Neural cell (in vitro differentiated cells): ENCODE measurements around the gene ETV6. TPM values are rescaled to one million over a fixed set of nuclear protein-coding genes. Genes with fewer than 3 reads are reported as not detected.

Experiments used
- H2AFZ ChIP-seq: fragments of 200-600, 300-800 bp; sonication (generic), shearing (Covaris generic); 2 replicates; pipeline ENCODE4 v1.6.0; 2014; ENCODE audit warnings: low read depth, mild to moderate bottlenecking, antibody characterized with exemption, low read length, moderate library complexity
- H3F3A ChIP-seq: fragments of 200-600 bp; shearing (Covaris generic); 2 replicates; pipeline ENCODE4 v1.6.1; 2016; ENCODE audit warnings: mild to moderate bottlenecking, moderate library complexity, mixed read lengths, antibody characterized with exemption, low read length; ENCODE audit not compliant: insufficient read depth, poor library complexity, severe bottlenecking
- H3K27ac ChIP-seq: fragments of 200-600, 300-800 bp; sonication (generic), shearing (Covaris generic); 2 replicates; pipeline ENCODE4 v1.5.1; 2014; ENCODE audit warnings: mild to moderate bottlenecking, low read length, moderate library complexity
- H3K27me3 ChIP-seq: fragments of 300-800, 200-600 bp; sonication (generic), shearing (Covaris generic); 2 replicates; pipeline ENCODE4 v1.6.0; 2014; ENCODE audit warnings: mild to moderate bottlenecking, low read depth, low read length, moderate library complexity; ENCODE audit not compliant: insufficient read depth
- H3K36me3 ChIP-seq: fragments of 300-800, 200-600 bp; sonication (generic), shearing (Covaris generic); 2 replicates; pipeline ENCODE4 v1.5.1; 2014; ENCODE audit warnings: mild to moderate bottlenecking, antibody characterized with exemption, low read length, moderate library complexity; ENCODE audit not compliant: insufficient read depth
- H3K4me2 ChIP-seq: fragments of 300-800, 200-600 bp; sonication (generic), shearing (Covaris generic); 2 replicates; pipeline ENCODE4 v1.6.0; 2014; ENCODE audit warnings: mild to moderate bottlenecking, low read length
- H3K4me3 ChIP-seq: fragments of 300-800, 200-600 bp; sonication (generic), shearing (Covaris generic); 2 replicates; pipeline ENCODE4 v1.5.1; 2014; ENCODE audit warnings: mild to moderate bottlenecking, low read length, moderate library complexity
- H3K79me2 ChIP-seq: fragments of 200-600 bp; shearing (Covaris generic); replicated peaks from 2 replicates; pipeline ENCODE4 v1.6.0; 2014; ENCODE audit warnings: mild to moderate bottlenecking, low read length, moderate library complexity; ENCODE audit not compliant: insufficient read depth
- H3K9ac ChIP-seq: fragments of 300-800, 200-600 bp; sonication (generic), shearing (Covaris generic); 2 replicates; pipeline ENCODE4 v1.6.1; 2016; ENCODE audit warnings: mild to moderate bottlenecking, low read length, mixed read lengths
- H3K9me2 ChIP-seq: fragments of 200-600 bp; shearing (Covaris generic); 2 replicates; pipeline ENCODE4 v1.6.1; 2016; ENCODE audit warnings: mild to moderate bottlenecking, low read length, mixed read lengths; ENCODE audit not compliant: insufficient read depth
- H3K9me3 ChIP-seq: fragments of 200-600, 300-800 bp; sonication (generic), shearing (Covaris generic); 2 replicates; pipeline ENCODE4 v1.6.1; 2016; ENCODE audit warnings: mild to moderate bottlenecking, mixed run types, low read length, moderate library complexity, mixed read lengths
- H4K20me1 ChIP-seq: fragments of 200-600 bp; shearing (Covaris generic); 2 replicates; pipeline ENCODE4 v1.6.1; 2016; ENCODE audit warnings: mild to moderate bottlenecking, mixed run types; ENCODE audit not compliant: insufficient read depth
- CTCF ChIP-seq: fragments of 450-650 bp; IDR thresholded peaks from 2 replicates; pipeline ENCODE4 v1.5.1; 2014; ENCODE audit warnings: antibody characterized with exemption, mild to moderate bottlenecking, moderate library complexity; ENCODE audit not compliant: poor library complexity, severe bottlenecking
- EP300 ChIP-seq: fragments of 450-650 bp; conservative IDR thresholded peaks from 2 replicates; pipeline ENCODE4 v1.6.1; 2014; ENCODE audit warnings: antibody characterized with exemption, mild to moderate bottlenecking, moderate library complexity; ENCODE audit not compliant: poor library complexity, severe bottlenecking
- EZH2 ChIP-seq: fragments of 200-600, 300-800 bp; shearing (Covaris generic), sonication (generic); IDR thresholded peaks from 2 replicates; pipeline ENCODE4 v1.6.1; 2014; ENCODE audit warnings: antibody characterized with exemption, low read length, borderline replicate concordance, mild to moderate bottlenecking; ENCODE audit not compliant: insufficient read depth, poor library complexity, severe bottlenecking
- MXI1 ChIP-seq: fragments of 450-650 bp; conservative IDR thresholded peaks from 2 replicates; pipeline ENCODE4 v1.6.1; 2014; ENCODE audit warnings: antibody characterized with exemption, mild to moderate bottlenecking; ENCODE audit not compliant: poor library complexity, severe bottlenecking
- POLR2AphosphoS5 ChIP-seq: IDR thresholded peaks from 2 replicates; pipeline ENCODE4 v1.6.1; 2012
- RAD21 ChIP-seq: fragments of 450-650 bp; conservative IDR thresholded peaks from 2 replicates; pipeline ENCODE4 v1.6.1; 2014; ENCODE audit warnings: antibody characterized with exemption, mild to moderate bottlenecking, moderate library complexity
- SMC3 ChIP-seq: fragments of 450-650 bp; conservative IDR thresholded peaks from 2 replicates; pipeline ENCODE4 v1.6.1; 2014; ENCODE audit warnings: antibody characterized with exemption, mild to moderate bottlenecking, moderate library complexity; ENCODE audit not compliant: poor library complexity
- TAF1 ChIP-seq: IDR thresholded peaks from 2 replicates; pipeline ENCODE4 v1.6.1; 2012; ENCODE audit warnings: low read depth
- polyA plus RNA-seq: library from polyadenylated mRNA; depleted of rRNA; stranded (reverse); fragments of >200 nt; gene quantifications from 2 replicates; pipeline ENCODE4 v1.2.3, GENCODE V29; 2014
- TF ChIP-seq, protein P1 (sequence below): IDR thresholded peaks from 2 replicates; pipeline ENCODE4 v1.6.1; 2012; ENCODE audit warnings: borderline replicate concordance

ETV6 gene
- polyA plus RNA-seq, 1 donor from 2014 or later, result 1.6 TPM

GRCh38 chr12:11927286-11927935 lies 277.9 kb downstream of the ETV6 start:
- Histone ChIP-seq H3K4me2 (no peak overlapping the region), H3K36me3 (no peaks in the 10 kb centered on the region), H3K79me2 (no peaks in the 10 kb centered on the region), H3K9me3 (no peaks in the 10 kb centered on the region), H3K27ac (no peak overlapping the region), H3K9ac (no peak overlapping the region), H3F3A (no peaks in the 10 kb centered on the region), H4K20me1 (no peaks in the 10 kb centered on the region), H3K4me3 (no peak overlapping the region), H2AFZ (no peak overlapping the region), H3K27me3 (no peaks in the 10 kb centered on the region), H3K9me2 (no peaks in the 10 kb centered on the region)
- TF ChIP-seq SMC3 (no peak), POLR2AphosphoS5 (no peak), EP300 (no peak), EZH2 (no peak), TAF1 (no peak), RAD21 (no peak), MXI1 (no peak), CTCF (no peak)
- TF ChIP-seq, protein P1, sequence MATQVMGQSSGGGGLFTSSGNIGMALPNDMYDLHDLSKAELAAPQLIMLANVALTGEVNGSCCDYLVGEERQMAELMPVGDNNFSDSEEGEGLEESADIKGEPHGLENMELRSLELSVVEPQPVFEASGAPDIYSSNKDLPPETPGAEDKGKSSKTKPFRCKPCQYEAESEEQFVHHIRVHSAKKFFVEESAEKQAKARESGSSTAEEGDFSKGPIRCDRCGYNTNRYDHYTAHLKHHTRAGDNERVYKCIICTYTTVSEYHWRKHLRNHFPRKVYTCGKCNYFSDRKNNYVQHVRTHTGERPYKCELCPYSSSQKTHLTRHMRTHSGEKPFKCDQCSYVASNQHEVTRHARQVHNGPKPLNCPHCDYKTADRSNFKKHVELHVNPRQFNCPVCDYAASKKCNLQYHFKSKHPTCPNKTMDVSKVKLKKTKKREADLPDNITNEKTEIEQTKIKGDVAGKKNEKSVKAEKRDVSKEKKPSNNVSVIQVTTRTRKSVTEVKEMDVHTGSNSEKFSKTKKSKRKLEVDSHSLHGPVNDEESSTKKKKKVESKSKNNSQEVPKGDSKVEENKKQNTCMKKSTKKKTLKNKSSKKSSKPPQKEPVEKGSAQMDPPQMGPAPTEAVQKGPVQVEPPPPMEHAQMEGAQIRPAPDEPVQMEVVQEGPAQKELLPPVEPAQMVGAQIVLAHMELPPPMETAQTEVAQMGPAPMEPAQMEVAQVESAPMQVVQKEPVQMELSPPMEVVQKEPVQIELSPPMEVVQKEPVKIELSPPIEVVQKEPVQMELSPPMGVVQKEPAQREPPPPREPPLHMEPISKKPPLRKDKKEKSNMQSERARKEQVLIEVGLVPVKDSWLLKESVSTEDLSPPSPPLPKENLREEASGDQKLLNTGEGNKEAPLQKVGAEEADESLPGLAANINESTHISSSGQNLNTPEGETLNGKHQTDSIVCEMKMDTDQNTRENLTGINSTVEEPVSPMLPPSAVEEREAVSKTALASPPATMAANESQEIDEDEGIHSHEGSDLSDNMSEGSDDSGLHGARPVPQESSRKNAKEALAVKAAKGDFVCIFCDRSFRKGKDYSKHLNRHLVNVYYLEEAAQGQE, result no peak

DNA sequence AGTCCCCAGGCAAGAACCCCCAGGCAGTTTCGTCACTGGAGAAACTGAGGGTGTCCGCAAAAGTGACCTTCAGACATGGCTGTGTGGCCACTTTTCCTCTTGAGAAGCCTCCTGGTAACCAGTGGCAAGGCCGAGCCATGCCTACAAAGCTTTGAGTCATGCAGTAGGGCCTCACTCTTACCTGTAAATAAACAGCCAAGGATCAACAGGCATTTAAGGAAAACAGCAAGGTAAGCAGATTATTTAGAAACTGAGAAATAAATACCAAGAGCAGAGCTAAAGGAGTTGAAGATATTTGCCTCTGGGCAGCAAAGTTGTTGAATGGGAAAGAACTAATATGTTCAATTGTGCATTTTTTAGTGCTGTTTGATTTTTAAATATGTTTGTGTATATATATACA lies 280.2 kb downstream of the ETV6 start:
- Histone ChIP-seq H3K9me3 (no peaks in the 10 kb centered on the region), H3K4me2 (no peak overlapping the region), H3K79me2 (no peaks in the 10 kb centered on the region), H3K36me3 (no peaks in the 10 kb centered on the region), H4K20me1 (no peaks in the 10 kb centered on the region), H3K9me2 (no peaks in the 10 kb centered on the region), H2AFZ (no peak overlapping the region), H3K9ac (no peak overlapping the region), H3K27ac (no peak overlapping the region), H3K4me3 (no peak overlapping the region), H3F3A (no peaks in the 10 kb centered on the region), H3K27me3 (no peaks in the 10 kb centered on the region)
- no peak for TF ChIP-seq EP300
- no peak for TF ChIP-seq TAF1
- TF ChIP-seq CTCF, result no peak
- no peak for TF ChIP-seq MXI1
- TF ChIP-seq EZH2, result no peak
- no peak for TF ChIP-seq SMC3
- TF ChIP-seq, protein P1, result no peak
- TF ChIP-seq POLR2AphosphoS5, result no peak
- TF ChIP-seq RAD21, result no peak
